Cerebellar cortex (tissue), 1 donor: ENCODE results near the gene ARSG.

ENCODE experiments used
- DNase-seq: peaks from one replicate; pipeline ENCODE4 v3.0.0-alpha.2; 2015; ENCODE audit warnings: low spot score

The ARSG gene

DNA sequence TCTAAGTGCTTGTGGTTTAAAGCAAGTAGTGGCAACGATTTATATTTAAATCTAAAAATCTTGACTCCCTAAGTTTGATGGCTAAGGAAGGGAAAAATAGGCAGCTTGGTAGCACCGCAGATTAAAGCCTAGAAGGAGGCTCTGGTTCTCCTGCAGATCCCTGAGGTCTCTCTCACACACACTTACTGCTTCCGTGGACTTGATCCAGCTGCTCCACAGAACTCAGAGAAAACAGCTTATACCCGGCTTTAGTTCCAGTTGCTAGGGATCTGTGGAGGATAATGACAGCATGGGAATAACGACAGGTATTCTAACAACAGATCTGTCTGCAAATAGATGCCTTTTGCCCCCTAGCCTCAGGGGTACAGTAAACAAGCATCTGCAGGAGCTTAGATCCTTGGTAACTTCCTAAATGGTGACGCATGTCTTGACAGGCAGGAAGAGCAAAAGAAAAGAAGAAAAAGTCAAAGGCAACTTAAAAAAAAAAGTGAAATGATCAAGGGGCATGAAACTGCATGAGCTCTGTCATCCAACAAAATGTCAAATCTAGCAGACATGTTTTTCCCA, 161.5 kb downstream of the ARSG start:
- no peak for DNase-seq

DNA sequence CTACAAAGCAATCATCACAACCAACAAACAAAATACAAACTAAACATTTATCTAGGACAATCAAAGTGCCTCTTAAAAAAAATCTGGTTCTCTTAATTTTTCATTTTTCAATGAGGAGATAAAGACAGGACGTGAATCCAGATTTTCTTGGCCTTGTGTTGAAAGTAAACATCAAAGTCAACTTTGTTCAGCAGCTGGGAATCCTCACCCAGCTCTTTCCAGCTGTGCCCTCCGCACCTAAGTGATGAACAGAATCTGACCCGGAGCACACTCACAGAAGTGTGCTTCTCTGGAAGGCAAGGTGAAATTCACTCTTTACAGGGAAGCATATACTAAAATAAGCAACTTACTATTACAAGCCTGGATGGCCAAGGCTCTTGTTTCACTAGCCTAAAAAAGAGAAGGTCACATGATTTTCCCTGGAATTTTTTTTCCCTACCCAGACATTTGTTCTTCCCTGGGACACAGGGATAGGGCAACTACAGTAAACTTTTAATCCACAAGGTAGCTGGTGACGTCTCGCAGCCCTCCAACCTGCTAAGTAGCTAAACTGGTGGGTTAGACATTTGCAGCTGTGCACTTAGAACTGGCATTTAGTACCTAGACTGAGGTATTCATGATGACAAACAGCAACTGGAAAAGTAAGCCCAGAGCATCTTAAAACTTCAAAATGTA, 162.8 kb downstream of the ARSG start:
- no peak for DNase-seq

DNA sequence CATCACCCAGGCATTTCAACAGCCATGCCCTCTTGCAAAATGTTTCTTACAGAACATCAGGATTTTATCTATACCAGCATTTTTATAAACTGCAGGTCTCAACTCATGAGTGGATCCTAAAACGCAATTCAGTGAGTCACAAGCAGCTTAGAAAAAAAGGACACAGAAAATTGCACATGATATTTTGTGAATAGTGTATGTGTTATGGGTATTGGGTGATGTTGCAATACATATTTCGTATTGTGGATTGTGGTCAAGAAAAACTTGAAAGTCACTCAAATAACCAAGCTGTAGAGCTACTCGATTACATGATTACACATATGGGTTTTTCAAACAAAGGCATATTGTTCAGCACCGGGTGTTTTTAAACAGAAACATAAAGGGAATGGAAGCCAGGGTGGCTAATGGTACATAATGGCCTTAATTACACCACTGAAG, 164.6 kb downstream of the ARSG start:
- no peak for DNase-seq

DNA sequence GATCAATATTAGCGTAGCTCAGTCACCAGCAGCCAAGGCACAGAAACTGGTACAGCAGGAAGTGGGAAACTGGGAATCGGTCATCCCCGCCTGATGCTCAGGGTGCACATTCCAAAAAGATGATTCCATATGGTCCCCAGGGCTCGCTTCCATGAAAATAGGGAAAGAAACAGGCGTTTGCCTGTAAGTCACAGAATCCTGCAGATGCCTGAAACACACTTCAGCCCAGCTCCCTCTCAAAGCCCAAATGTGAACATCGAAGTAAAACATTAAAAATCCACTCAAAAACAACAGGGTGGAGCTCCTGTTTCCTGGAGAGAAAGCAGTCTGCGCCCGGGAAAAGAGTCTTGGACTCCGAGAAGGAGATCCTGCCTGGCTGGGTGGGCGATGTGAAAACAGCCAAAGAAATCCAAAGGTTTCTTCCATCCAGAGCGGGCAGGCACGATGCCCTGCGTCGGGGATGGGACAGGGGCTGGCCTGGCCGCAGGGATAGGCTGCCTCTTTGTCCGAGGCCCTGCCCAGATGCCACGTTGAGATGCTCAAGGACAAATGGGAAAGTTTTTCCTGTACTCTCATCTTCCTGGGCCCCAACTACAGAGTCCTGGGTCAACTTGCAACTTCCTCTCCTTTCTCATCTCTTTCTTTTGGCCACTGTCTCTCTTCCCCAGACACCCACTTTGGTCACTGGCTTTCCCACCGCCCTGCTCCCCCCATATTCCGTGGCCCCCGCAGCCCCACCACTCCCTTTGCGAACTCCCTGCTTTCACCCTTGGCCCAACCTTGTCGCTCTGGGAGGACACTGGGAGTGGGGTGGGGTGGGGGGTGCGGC, 165.3 kb downstream of the ARSG start:
- DNase-seq, result peak; percentile 92

DNA sequence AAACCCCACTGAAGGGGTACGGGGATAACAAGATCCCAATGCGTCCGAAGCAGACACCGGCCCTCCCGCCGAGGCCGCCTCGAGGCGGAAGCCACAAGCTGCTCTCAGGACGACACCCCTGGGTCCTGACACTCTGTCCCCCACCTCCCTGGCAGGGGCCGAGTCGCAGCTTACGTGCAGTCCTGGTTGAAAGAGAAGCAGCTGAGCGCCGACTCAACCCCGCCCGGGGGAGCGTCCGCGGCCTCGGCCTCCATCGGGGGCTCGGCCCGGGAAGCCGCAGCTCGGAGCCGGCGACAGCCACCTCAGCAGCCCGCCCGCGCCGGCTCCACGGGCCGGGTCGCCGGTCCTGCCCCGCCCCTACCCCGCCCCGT, 165.9 kb downstream of the ARSG start, which contains the start of gene WIPI1:
TSS of gene WIPI1 (minus strand) at position 329 of the 371 bp plus-strand sequence. CDS start at position 254, 75 bp downstream.
- no peak for DNase-seq

DNA sequence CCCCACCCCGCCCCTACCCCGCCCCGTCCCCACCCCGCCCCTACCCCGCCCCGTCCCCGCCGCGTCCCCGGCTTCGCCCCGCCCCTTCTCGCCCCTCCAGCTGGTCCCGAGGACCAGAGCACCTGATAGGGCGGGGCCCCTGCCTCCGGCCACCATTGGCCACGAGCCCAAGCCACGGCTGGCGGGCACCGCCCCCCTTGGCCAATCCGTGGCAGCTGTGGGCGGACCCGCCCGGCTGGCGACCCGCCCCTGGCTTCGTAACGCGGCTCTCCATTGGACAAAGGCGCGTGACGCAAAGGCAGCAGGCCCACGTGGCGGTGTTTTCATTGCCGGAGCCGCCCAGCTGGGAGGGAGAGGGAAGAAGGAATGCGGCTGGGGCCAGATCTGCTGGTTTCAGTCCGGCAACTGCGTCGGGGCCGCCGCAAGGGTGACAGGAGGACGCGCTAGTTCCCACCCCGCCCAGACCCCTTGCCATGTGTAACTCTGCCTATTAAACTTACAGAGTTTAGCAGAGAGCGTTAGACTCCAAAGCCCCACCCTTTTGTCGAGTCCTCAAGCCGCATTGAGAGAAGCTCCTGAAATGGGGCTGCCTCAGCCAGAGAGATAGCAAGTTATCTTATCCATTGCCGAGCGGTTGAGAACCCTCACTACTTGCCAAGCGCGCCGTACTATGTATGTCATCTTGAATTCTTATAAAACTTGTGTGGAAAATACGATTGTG, 166.4 kb downstream of the ARSG start:
- DNase-seq, result peak; percentile 98

DNA sequence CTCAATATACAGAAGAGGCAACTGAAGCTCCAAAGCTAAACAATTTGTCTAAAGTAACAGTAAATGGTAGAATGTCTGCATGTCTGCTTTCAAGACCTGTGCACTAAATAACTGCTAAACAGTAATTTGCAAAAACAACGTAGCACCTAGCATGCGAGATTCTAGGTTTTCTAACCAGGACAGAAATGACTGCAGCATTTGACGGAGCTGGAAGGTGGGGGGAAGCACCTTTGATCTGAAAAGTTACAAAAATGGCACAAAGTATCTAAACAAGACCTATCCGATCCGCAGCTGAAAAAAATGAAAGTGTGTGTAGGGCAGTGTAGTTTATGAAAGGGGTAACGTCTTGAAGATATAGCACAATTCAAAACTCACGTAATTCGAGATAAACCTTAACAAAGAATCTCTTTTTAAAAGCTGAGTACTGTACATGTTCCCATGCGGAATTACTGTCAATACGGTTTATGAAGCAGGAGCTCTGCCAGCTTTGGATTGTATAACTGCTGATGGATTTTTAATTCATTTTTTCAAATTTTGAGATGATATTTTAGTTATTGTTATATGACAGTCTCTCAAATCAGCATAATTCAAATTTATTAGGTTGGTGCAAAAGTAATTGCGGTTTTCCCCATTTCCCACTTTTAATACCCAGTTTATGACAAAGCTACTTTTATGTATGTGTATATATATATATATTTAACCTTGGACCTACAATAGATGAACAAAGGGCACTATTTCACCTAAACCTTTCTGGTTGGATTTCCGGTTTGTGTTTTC, 167.2 kb downstream of the ARSG start:
- DNase-seq, result no peak

DNA sequence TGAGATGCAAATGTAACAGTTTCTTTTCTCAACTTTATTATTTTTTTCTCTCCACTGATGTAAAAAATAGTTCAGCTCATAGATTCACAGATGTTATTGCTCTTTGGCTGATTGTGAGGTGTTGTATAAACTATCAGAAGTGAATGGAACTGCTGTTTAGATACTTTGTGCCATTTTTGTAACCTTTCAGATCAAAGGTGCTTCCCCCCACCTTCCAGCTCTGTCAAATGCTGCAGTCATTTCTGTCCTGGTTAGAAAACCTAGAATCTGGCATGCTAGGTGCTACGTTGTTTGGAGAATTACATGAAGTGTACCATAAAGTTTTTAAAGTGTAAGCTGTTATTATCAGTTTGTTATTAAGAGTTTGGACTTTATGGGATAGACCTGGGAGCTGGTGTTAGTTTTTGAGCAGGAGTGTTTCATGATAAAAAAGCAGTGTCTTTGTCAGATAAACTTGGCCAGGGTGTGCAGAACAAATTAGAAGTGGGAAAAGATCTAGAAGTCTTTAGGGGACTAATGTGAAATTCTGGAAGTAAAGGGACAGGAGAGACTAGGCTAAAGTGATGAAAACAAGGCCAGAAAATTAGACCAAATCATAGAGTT, 167.8 kb downstream of the ARSG start:
- DNase-seq, result no peak

DNA sequence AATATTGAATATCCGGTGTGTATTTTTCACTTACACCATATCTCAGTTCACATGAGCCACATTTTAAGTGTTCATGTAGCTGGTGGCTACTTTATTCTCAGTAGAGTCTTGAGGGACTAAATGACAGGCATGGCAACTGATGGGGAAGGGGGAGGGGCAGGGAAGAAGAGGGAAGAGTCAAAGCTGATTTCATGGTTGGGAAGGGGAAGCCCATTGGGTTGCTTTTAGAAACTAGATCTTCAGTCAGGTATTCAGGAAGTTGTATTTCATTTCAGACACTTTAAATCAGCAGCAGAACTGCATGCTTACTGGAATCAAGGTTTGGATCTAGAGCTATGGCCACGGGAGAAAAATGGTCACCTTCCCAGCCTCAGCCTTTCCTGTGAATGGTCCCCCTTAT, 168.9 kb downstream of the ARSG start:
- no peak for DNase-seq

DNA sequence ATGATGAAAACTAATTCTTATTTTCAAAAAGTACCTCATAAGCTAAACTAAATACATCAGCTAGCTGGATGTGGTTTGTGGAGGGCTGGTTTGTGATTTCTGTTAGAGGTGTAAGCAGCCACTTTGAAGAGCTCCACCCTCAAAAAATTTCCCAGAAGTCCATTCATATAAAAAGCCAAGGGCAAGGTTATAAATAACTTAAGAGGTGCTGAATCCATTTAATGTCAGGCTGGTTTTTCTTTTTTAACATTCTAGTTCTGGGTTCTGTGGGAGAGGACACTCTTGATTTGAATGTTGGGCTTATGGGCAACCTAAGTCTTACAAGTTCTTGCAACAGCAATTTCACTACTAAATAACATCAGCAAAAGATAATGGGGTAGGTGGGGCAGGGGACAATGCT, 169.4 kb downstream of the ARSG start:
- no peak for DNase-seq

DNA sequence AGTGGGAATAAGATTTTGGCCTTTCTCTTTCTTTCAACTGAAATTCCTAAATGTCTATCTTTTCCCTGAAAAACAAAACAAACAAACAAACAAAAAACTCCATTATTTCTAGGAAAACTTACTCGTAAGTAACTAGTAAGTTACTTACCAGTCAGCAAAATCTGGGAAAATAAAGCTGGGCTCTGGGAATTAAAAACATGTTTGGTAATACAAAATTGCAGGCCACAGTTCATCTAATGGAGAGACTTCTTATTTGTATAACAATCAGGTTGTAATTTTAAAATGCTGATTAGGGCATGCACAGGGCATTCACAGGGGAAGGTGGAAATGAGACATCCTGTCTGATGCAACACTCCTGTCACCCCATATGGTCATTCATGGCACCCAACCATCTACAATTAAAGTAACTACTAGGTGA, 169.8 kb downstream of the ARSG start:
- DNase-seq, result no peak

DNA sequence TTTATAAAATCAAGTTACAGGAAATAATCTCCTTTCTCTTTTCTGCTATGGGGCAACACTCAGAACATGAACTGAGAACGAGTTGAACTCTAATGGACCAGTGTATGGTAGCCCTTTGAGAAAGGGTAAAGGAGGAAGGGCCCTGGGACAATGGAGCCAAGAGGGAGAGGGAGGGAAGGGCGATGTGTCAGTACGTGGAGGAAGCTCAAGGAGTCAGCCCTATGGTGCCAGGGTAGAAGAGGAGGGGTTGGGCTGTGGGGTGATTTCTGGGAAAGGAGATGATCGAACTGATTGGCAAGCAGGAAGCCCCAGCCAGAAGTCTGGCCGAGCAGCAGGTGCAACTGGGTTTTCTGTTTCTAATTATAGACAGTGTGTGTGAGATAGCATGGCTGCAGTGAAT, 170.3 kb downstream of the ARSG start:
- no peak for DNase-seq

DNA sequence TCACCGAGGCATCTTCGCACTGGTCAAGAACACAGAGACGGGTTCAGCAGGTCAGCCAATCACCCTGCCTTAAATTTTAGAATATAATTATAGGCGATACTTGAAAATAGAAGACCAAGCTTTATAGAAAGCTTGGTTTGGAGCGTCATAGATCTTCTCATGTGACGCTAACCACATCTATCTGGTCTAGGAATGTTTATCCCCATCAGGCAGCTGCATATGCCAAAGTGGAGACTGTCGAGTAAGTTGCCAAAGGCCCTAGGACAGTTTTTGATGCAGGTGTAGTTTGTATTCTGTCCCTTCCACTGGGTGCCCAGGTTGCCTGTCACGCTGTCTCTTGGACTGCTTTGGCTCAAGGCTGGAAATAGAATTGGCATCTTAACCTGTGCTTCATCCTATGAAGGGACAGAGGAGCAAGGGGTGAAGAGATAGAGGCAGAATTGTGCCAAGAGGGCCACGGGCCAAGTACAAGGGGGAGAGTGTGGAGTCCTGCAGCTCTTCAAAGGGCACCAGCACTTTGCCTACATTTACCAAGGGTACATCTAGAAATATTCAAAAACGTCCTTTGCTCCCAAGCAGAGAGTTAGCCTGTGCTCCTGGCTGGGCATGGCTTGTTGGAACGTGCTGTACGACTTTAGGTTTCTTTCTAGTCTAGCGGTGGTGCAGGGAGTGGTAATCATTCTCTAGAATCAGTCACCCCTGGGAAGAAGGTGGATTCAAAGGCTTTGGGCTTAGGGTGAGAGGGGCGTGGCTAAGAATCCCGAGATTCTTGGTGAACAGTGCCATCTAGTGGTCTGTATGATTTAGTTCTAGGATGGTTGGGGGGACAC, 171.3 kb downstream of the ARSG start:
- DNase-seq, result peak; percentile 95

DNA sequence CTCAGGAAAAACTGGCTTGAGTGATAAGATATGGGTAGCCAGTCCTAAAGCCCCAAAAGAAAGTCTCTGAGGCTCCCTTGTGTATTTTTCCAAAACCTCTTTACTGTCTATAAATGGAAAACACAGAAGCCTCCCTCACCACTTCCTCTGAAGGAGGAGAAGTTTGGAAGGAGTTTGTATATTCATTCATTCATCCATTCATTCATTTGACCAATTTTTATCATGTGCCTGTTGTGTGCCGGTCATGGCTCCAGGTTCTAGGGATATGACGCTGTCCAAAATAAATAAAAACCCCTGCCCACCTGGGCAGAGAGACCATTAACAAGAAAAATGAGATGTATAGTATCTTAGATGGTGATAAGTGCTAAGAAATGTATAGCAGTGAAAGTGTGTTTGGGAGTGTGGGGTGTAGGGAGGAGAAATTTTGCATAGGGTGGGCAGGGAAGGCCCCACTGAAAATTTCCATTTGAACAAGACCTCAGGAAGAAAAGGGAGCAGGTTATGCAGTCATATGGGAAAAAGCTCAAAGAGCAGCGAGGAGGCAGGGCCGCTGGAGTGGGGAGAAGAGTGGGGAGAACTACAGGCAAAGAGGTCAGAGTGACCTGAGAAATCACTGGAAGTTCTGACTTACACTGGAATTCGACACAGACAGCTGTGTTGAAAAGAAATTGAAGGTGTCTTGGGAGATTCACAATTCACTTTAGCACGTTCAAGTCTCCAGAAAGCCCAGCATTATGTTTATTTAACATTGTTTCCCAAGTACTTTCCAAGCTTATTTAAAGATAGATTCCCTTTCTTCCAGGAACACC, 172.1 kb downstream of the ARSG start:
- no peak for DNase-seq

DNA sequence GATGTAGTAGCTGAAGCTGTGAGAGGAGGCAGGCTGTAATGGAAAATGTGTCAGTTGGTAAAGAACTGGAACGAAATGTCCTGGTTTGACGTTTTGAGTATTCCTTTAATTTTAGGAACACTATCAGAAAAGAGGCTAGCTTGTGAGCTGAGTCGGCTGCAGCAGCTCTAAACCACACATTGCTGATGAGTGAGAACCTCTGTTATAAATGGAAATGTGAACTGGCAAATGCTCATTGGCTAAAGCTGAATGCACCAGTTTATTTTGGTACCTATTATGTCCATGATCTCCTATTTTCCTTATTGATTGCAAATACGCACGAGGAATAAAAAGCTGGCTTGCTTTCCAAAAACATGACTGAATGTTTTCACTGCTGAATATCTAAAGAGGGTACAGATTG, 177.0 kb downstream of the ARSG start:
- no peak for DNase-seq

DNA sequence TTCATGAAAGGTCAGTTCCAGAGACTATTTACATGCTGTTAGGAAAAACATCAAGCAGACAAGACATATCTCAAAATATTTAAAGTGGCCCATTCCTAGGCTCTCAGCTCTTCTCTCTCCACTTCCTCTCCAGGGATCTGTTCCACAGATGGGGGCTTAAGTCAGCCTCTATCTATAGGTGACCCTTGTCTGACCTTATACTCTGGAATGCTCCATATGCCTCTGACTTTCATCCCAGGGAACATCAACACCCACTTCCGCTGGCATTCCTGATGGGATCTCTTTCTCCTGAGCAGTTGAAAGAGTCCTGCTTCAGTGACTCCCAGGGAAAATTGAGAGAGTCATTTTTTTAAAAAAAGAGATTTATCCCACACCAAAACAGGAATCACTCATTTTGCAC, 177.5 kb downstream of the ARSG start:
- DNase-seq, result no peak
